Measurements from ENCODE around the gene CH25H.
"Not testable (repeated sequence)": the region's sequence is repeated elsewhere in the genome, so short reads cannot be mapped to it uniquely, and the experiment has no call there.

CH25H gene

DNA sequence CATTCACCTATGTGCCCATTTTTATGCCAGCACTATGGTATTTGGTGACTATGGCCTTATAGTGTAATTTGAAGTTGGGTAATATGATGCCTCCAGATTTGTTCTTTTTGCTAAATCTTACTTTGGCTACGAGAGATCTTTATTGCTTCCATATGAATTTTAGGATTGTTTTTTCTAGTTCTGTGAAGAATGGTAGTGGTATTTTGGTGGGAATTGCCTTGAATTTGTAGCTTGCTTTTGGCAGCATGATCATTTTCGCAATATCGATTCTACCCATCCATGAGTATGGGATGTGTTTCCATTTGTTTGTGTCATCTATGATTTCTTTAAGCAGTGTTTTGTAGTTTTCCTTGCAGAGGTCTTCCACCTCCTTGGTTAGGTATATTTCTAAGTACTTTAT is 15.8 kb downstream of the CH25H start:
- DNase-seq, result not testable (repeated sequence)

DNA sequence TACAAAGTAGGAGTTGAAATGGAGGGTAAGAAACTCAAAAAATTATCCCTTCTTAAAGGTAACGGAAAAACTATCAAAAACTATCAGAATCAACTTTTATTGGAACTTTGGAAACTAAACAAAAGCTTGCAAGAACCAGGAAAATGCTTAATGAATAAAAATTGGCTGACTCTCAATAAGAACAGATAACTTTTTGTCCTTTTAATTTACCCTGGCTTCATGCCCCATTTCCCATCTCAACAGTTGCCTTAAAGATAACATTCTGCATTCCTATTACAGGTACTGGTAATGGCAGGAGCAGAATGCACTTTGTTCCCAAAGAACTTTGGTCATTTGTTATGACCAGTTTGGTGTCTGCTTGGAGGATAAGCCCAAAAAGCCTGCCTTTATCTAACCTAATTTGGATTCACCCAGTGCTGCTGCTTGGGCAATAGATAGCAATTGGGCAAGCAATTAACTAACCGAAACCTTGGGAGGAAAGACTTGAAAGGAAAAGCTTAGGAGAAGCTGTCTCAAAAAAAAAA is 17.8 kb downstream of the CH25H start:
- DNase-seq, result no peak

DNA sequence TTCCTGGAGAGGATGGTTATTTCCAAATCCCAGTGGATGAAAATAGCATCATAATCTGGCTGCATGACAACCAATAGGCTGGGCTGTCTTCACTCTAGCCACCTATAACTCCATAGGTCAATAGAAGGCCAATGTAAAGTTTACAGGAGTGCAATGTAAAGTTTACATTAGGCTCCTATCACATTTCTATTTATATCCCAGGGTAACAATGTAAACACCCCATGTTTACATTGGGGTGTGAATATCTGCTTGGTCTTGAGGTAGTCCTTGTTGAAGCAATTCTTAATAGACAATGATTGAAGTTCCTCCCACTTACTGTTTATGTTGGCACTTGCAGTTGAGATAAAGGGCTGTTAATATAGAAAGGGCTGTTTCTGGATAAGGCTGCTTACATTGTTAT is 21.5 kb downstream of the CH25H start:
- no peak for DNase-seq

DNA sequence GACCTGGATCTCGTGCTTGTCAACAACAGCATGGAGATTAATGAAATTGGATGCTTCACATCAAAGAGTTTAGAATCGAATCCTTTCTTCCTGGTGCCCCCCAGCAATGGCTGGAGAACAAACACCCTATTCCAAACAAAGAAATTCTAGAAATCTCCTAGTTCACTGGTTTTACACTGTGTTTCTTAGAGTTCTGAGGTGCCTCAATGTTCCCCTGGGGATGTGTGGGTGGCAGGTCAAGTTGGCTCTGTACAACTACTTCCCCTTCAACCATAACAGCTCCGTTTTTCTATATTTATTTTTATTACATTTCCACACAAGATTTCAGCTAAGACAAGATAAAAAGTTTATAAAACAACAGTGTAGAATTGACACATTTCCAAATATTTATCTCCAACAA is 22.5 kb downstream of the CH25H start:
- DNase-seq, result no peak

DNA sequence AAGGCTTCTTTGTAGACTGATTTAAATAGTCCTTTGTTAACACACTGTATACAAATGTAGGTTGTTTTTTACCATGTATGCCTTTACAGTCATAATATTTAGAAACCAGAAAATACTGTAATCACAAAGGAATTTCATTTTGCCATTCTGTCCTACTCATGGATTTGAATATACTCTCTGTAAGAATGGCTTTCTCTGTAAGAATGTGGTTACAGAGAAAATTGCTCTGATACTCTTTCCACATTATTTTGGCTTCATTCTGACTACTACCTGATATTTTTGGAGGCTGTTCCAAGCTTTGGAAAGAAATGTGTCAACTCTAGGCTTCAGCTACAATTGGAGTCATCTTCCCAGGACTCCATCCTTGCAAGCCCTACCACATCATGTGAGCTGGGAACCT is 23.5 kb downstream of the CH25H start:
- no peak for DNase-seq

DNA sequence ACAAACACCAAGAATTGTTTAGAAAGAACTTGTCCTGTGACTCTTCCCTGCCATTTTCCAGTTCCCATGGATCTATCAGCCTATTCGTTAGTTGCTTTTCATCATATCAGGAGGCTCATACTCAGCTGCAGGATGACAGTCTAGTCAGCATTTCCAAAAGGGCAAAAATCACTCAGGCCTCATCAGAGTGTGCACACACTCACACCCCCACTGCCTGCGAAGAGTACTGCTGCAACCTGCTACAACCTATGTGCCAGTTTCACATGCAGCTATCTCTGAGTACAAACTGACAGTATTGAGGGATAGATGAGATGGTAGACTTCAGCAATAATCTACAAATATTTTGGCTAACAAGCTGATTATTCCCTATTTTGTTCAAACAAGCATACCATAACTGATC is 24.2 kb downstream of the CH25H start:
- DNase-seq, result no peak

DNA sequence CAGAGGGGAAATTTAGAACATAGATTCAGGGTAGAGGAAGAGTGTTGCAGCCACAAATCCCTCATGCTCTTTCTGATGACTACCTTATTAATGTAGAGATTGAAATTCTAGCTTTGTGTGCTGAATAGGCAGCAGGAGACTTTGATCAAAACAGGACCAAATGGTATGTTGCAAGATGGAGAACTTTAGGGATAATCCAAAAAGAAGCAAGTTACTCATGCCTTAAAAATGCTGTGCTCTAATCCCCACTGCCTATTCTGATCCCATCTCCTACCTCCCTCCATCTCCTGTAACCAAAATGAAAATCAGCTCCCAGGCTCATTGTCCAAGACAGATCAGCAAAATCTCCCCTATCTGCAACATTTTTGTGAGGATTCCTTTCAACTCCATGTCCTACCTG is 31.3 kb downstream of the CH25H start:
- no peak for DNase-seq

DNA sequence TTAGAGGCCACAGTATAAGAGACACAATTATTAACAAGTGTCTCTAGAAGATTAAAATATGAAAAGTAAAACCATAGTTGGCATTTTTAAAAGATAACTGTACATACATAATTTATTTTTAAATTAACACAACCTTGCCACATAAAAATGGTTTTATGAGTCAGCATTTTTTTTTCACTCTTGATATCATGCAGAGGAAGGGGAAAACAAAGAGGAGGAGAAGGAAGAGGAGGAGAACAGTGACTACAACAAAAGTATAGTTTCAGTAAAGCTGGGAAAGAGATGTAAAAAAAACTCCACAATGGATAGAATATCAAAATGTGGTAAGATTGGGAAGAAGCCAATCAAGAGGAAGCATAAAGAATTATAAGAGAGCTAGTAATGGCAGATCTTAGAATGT is 34.0 kb downstream of the CH25H start:
- no peak for DNase-seq

DNA sequence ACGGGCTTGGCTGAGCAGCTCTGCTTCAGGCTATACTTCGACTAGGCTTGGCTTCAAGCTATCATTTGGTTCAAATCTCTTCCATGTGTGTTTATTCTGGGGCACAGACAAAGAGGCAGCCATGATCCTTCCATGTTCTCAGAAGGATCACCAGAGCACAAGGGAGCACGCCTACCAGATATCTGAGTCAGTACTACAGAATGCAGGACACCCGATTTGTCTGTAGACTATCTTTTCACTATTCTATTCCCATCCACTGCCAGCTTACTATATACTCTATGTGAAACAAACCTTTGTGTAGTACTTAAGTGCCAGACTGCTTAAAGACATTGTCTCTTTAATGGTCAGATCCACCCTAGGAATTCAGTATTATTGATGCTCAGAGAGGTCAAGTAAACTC is 35.1 kb downstream of the CH25H start:
- DNase-seq, result no peak

DNA sequence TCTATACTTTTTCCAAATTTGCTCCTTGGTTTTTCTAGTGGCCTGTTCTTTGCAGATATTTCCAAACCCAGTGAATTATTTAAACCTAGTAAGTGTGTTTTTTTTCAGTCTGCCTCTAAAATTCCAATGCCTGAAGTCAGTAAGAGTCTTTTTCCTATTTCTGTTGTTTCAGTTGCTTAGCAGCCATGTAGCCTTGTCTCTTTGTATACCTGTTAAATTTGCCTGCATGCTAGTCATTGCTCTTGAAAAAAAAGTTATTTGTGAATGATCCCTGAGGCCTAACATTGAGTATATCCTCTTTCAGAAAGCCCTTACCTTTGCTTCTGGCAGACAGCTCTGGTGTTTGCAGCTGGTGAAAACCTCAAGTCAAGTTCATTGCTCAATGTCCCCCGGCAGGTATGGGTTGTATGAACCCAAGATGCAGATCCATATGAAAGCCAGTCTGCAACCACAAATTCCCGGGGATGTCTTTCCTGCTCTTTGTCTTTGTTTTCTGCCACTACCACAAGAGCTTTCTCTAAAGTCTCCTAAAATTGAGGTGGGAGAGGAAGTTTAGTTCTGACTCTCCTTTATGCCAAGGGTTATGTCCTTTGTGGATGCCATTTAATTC is 35.7 kb downstream of the CH25H start:
- DNase-seq, result no peak

DNA sequence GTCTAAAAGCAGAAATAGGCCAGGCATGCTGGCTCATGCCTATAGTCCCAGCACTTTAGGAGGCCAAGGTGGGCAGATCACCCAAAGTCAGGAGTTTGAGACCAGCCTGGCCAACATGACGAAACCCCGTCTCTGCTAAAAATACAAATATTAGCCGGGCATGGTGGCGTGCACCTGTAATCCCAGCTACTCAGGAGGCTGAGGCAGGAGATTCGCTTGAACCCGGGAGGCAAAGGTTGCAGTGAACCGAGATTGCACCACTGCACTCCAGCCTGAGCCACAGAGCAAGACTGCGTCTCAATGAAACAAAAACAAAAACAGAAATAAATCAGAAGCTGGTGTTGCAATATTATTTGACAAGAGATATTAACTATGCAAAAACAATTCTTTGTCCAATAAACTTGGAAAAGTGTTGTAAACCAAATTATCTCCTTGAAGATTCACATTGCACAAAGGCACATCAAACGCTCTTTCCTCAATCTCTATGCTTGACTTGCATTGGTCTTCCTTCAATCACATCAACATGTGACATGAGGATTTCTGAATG is 38.7 kb downstream of the CH25H start:
- not testable (repeated sequence) for DNase-seq

DNA sequence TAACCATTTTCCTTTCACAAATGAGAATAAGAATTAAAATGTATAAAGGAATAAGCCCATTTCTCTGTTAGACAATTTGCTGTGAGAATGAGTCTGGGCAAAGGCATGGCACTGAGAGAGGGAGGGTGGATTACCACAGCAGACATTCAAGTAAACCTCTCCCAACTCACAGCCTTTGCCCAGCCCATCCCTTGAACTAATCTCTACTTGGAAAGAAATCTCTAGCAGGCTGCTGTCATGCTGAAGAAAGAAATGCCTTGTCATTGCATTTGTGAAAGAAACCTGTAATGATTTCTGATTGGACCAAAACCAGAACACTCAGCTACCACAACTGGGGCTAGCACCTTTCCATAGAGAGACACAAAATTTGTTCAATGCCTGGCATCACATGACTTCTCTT is 39.2 kb downstream of the CH25H start:
- DNase-seq, result no peak

DNA sequence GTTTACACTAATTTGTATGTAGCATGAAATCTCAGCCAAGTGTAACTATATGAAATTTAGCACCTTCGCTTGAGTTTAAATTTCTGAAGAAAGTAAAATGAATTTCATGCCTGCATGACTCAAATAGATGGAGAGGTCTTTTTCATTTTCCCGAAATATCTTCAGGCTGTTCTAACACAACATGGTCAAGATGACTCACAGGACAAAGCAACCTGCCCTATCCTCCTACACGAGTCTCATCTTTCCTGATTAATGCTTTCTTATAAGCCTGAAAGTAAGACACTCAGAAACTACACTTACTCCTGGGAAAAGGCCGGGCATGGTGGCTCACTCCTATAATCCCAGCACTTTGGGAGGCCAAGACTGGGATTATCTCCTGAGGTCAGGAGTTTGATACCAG is 41.2 kb downstream of the CH25H start:
- no peak for DNase-seq

DNA sequence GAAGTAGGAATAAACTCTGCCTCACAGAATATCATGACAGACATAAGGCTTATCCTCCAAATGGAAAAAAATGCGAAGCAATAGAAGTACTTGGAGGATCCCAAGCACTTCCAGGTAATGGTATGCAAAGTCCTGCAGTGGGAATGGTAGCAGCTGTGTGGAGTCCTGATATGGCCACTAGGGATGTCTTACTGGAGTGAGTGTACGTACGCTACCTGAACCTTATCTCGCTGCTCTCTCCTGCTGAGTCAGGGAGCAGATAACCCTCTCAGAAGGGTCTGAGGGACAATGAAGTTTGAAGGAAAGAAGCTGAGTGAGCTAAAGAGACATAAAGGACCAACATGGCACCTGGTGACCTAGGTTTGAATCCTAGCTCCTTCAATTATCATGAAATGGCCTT is 42.2 kb downstream of the CH25H start:
- no peak for DNase-seq

DNA sequence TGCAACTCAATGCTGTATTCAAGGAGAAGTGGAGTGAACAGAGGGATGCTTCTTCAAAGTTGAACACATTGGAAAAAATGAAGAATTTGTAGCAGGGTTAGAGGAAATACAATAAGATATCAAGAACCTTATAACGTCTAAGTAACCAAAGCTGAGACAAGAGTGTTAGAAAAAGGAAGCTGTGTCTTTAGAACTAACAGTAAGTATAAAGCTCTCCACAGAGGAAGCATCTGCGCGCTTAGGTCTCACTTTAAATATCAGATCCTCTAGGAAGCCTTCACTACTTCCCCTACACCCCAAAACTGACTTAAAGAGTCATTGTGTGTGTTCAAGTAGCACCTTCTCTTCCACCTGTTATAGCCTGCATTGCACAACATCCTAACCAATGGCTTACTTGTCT is 43.0 kb downstream of the CH25H start:
- no peak for DNase-seq

DNA sequence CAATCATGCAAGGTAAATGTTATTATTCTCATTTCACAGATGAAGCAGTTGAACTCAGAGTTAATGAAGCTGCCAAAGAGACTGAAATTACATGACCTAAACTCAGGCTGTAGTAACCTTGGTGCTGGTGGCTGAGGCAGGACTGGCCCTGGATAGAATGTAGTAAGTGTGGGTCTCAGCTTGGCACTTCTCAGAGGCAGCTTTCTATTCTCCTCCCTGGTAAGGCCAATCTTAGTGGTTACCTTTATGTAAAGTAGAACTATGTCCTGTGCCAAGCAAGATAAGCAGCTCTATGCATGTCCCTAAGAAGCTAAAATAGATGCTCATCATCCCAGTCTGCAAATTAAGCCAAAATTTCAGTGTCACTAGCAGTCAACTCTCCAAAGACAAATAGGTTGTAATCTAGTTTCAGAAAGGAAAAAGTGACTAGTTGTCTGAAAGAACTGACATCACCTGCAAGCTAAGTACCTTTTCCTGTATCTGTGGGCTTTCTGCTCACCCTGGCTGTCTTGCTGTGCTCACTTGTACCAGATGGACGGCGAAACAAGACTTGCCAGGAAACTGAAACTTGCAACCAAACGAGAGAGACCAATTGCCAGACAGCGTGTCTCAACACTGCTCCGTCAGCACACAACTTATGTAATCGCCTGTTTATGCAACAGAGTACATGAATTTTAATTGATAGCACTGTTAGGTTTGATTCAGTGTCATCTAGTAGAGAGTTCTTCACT is 43.7 kb downstream of the CH25H start:
- no peak for DNase-seq

DNA sequence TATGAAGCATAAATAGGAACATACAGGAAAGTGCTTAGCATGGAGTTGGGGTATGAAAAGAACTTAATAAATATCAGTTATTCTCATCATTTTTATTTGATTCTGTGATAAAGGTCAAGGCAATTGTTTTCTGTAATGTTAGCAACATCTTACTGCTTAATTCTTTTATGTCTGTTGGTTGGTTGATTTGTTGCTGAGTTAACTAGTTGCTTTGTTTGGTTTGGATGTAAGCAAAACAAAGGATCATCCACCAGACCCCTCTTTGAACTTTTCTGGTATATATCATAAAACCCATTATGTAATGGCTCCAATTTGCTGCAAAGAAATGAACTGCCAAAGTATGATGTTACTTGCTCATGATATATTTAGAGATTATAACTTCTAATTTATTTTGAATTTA is 44.5 kb downstream of the CH25H start:
- no peak for DNase-seq

DNA sequence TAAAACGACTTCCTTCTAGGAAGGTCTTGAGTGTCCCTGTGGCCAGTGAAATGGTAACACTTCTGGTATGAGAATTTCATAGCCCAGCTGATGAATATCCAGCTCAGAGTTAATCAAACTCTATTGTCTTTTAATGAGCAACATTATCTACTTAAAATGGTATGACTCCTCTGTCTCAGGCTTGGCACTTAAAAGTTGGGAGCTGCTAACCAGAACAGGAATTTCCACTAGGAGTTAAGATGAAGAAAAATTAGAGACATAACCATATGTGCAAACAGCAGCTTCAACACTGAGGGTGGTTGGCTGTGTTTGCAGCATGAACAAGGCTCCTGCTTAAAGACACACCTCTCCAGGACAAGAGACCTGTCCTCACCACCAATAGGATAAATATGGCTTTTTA is 46.8 kb downstream of the CH25H start:
- no peak for DNase-seq

DNA sequence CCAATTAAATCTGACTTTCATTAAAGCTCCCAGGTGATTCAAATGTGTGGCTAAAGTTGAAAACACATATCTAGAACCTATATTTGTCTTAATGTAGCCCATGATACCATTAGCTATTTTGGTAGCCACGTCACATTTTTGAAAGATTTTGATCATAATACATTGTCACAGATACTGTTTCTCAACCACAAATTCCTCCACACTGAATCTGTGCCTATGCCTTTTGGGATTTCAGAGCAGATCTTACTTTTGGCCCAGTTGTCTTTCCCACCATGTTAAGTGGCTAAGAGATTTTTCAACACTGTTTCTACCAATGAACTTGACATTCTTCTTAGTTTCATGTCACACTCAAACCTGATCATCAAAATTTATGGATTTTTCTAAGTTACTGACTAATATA is 47.4 kb downstream of the CH25H start:
- DNase-seq, result no peak

DNA sequence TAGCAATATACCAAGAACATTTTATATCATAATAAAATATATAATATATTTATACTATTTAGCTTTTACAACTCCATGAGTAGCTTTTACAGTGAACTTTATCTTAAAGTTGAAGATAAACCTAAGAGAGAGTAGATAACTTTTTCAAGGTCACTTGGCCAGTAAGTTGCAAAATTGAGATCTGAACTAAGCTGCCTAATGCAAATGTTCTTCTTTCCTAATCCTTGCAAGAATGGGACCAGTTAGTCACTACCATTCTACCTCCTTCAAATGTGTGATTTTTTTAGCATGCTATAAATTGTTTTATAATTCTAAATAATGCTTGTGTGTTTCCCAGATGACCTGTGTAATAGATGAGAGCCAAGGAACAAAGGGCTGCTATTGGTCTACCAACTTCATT is 47.8 kb downstream of the CH25H start:
- DNase-seq, result no peak

DNA sequence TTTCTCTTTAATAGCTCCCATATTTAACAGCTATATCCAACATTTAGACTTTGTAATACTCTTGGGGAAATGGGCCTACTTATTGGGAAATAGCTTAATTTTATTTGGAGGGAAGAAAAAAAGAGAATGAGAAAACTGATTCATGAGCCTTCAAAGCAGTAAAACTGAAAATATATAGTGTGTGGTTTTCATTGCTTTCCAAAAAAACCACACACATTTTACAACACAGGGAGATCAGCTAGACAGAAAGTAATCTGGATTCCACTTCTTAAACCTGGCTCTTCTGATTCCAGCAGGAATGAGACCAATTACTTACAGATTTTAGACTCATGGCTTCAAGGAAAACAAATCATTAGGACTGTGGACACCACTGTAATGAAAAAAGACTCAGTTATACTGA is 48.7 kb downstream of the CH25H start:
- no peak for DNase-seq

DNA sequence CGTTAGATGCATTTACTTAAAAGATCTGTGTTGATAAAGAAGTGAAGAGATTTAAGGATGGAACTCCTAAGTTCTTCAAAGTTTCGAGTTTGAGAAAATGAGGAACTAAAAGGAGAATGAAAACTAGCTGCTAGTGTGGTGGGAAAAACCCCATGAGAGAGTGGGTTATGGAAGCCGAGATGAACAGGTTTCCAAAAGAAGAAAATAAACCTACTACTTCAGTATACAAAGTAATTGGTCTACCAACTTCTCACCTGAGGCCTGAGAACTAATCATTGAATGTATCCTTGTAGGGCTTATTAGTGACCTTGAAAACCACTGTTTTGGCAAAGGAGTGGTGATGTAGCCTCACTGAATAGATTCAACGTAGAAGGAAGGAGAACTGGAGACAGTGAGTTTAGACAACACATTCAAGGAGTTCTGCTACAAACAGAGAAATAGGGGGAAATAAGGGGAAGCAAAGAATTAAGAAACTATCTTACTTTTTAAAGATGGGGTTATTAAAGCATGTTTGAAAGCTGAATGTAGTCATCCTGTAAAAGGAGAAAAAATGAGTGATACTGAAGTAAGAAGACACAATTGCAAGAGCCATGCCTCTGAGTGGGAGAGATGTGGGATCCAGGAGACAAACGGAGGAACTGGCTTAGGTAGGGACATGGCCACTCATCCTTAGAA is 50.8 kb downstream of the CH25H start:
- no peak for DNase-seq

All from NCI-H2227 treated with DMSO at 0.1 percent for 48 hours (cell line).